Retinal pigment epithelial cell (primary cell): ENCODE measurements around the gene DST.

Experiments used
- DNase-seq: peaks from one replicate; pipeline ENCODE4 v3.0.0-alpha.2; 2010; ENCODE audit warnings: low read depth
- H3K4me3 ChIP-seq: 2 replicates; pipeline ENCODE4 v1.5.1; 2011; ENCODE audit warnings: mild to moderate bottlenecking, low read length, control low read depth, moderate library complexity
- TF ChIP-seq, protein P1 (sequence below): conservative IDR thresholded peaks from 2 replicates; pipeline ENCODE4 v1.5.1; 2011; ENCODE audit warnings: low read depth, low read length, control low read depth, inconsistent platforms

Gene DST

DNA sequence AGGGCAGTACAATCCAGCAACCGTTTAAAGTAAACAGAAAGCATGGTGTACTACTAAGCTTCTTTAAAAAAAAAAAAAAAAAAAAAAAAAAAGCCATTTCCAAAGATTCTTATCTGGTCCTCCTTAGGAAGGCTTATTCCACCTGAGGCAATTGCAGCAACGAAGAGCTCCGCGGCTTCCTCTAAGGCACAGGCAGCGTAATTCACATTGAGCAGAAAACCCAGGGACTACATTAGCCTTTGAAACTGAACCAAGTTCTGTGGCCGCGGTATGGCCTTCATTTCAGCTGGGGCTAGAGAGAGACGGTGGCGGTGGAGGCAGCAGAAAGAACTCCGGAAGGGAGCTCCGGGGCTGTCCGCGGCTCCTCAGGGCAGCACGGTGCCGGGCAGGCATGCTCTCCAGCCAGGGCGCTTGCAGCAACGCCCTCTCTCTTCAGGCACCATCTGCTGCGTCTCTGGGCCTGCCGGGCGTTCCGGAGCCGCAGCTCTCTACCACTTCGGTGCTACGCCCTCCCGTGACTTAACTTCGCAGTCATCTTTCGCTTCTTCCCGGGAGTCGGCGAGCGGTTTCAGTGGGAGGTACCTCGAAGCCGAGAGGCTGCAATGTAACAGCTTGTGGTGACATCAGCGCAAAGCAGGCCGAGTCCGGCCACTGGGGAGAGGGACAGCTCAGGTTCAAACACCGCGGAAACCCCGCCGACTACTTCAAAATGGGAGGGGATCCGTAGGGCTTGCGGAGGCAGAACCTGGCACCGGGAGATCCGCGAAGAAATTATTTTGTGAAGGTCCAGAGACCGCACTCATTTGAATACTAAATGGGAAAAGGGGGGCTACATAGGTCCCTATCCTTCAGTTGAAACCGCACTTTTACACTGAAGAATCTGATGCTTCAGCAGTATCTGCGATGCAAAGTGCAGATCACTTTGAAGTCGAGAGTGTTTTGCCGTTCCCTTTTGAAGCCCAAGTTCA lies 100.0 kb downstream of the DST start:
- peak overlapping the region; percentile 71 for H3K4me3 ChIP-seq
- DNase-seq: peak; percentile 93
- TF ChIP-seq, protein P1, sequence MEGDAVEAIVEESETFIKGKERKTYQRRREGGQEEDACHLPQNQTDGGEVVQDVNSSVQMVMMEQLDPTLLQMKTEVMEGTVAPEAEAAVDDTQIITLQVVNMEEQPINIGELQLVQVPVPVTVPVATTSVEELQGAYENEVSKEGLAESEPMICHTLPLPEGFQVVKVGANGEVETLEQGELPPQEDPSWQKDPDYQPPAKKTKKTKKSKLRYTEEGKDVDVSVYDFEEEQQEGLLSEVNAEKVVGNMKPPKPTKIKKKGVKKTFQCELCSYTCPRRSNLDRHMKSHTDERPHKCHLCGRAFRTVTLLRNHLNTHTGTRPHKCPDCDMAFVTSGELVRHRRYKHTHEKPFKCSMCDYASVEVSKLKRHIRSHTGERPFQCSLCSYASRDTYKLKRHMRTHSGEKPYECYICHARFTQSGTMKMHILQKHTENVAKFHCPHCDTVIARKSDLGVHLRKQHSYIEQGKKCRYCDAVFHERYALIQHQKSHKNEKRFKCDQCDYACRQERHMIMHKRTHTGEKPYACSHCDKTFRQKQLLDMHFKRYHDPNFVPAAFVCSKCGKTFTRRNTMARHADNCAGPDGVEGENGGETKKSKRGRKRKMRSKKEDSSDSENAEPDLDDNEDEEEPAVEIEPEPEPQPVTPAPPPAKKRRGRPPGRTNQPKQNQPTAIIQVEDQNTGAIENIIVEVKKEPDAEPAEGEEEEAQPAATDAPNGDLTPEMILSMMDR: peak; percentile 27

DNA sequence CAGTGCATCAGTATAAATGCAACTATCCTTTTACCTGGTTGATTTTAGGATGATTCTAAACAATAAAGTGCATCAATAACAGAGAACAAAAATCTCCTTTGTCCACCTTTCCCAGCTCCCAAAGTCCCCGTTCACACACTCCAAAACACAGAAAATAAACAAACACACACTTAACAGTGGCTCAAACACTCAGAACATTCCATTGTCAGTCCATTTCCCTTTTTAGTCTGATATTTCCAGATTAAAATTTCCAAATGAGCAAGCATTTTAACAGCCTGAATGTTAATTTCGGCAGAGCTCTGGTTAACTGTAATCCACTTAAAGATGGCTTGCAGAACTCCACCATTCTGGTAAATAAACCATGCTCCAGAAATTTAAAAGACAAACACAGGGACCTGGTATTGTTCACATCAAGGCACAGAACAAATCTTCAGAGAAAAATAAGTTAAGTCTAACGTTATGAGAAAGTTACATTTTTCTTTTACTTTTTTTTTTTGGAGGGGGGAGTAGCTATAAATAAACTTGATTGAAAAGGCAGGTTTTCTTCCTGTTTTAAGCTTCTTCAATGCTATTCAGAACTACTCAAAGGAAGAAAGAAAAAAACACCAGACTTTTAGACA lies 100.8 kb downstream of the DST start:
- TF ChIP-seq, protein P1: no peak
- no peak for DNase-seq
- peak overlapping the region; percentile 71 for H3K4me3 ChIP-seq

DNA sequence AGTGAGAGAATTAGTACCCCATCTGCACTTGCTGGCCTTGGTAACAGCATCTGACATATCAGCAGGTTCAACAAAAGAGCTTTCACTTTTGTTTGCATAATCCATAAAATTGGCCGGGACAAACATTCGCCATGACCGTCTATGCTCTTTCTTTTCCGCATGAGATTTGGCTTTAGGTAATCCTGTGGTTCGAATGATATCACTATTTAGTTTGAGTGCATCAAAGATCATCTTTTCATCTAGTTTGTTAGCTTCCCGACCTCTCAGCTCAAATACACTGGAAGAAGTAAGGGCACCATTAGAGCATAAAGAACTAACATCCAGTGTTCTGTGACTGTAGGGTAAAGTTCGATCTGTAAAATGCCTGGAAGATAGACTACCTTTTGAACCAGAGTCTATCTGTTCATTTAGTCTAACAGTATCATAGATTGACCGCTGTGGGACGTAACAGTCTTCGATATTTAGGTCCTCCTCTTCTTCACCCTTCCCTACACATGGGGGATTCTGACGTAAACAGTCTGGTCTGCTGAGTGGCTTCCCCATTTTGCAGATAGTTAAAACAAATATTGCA lies 101.6 kb downstream of the DST start:
- peak overlapping the region; percentile 71 for H3K4me3 ChIP-seq
- TF ChIP-seq, protein P1: no peak
- peak; percentile 43 for DNase-seq

DNA sequence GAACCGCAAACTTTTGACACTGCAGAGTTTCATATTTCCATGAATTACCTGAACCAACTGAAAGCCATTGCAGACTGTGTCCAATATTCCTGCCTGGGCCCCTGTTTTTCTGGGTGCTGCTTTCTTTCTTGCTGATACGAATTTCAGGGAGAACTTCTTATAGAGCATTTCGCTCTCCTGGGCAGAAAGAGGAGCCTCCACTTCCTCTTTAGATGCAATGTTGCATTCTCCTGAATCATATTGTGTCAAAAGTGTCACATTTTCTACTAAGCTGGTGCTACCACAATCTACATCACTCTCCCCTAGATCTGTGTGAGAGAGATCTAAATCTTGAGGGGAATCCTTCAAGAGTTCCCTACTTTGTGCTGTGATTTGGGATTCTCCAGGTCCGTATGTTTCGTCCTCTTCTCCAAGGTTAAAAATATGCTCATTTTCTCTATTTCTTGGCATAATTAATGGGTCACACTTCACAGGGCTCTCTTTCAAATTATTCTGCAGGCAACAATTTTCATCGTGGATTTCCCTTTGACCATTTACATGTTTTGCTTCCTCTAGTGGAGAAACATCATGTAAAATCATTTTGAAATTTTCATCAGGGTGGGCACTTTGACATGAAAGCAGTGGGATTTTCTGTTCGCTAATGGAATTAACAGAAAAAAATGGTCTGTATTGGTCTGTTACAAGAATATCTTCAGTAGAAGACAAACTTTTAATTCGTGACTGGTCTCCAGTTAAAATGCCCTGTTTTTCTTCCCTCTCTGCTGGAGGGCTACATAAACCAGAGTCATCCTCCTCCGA lies 102.3 kb downstream of the DST start:
- H3K4me3 ChIP-seq: peak overlapping the region; percentile 71
- DNase-seq: no peak
- TF ChIP-seq, protein P1: no peak

DNA sequence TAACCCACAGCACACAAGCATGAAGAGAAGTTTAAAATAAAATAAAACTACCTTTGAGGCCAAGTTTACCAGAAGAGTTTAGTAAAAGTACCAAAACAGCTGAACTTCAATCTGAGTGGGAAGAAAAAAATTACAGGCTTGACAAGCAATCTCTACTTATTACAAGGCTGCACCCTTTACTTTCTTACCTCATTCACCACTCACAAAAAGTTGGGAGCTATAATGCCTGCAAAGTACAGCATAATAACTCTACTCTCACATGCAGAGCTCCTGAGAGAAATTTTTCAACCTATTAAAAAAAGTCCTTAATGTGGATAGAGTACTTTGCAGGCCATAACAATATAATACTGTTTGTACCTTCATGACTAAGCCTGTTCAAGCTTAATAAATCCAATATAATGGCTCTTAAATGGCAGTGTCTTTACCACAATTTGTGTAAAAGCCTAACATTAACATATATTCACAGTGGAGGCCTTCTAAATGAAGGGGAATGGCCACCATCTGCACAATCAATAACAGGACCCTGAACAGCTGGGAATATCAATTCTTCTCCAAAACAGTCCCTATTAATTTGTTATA lies 103.1 kb downstream of the DST start:
- TF ChIP-seq, protein P1: no peak
- H3K4me3 ChIP-seq: peak overlapping the region; percentile 2
- no peak for DNase-seq

DNA sequence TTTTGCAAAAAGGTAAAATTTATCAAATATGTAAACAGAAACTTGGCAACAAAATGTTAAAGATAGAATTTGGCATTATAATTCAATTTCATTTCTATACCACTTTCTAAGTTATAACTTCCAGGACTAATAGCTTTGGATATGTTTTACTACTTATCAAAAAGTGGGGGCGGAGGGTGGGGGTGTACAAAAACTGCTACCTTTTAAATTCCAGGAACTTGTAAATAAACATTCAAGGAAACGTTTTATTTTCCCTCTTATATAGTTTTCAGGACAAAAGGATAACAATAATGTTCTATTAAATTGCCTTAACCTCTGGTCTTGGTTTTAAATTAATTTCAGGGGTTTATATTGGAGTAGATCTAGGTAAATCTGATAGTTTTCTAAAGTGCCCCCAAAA lies 103.8 kb downstream of the DST start:
- TF ChIP-seq, protein P1: no peak
- DNase-seq: no peak
- H3K4me3 ChIP-seq: no peak overlapping the region
